SH-SY5Y (cell line): ENCODE measurements around the gene CSNK1G2.

Experiments
- GATA2 ChIP-seq: IDR thresholded peaks from 2 replicates; pipeline ENCODE4 v1.6.1; 2011; ENCODE audit warnings: mild to moderate bottlenecking, low read depth, low read length
- GATA3 ChIP-seq: IDR thresholded peaks from 2 replicates; pipeline ENCODE4 v1.6.1; 2011; ENCODE audit warnings: low read depth, mild to moderate bottlenecking, low read length, moderate library complexity

GRCh38 chr19:1914826-1915341, 26.1 kb upstream of the CSNK1G2 start:
- TF ChIP-seq GATA3, result no peak
- TF ChIP-seq GATA2, result no peak
